HEK293 (cell line): ENCODE measurements around the gene STARD8.

Experiments used
- CTCF ChIA-PET: fragments of 350-600 bp; formaldehyde crosslinking; extraction: SDS; loops from one replicate; lab custom pipeline; 2021; ENCODE audit warnings: antibody characterized with exemption; lab: Yijun Ruan, JAX
- POLR2A ChIA-PET: fragments of 300-600 bp; formaldehyde crosslinking; extraction: SDS; loops from one replicate; lab custom pipeline; 2020; ENCODE audit warnings: antibody characterized with exemption, inconsistent platforms; lab: Yijun Ruan, JAX
- H3K27ac ChIP-seq: fragments of 200-500 bp; sonication (Bioruptor generic); 2 replicates; pipeline ENCODE4 v1.5.1; 2014; ENCODE audit warnings: low read depth, low read length, control low read depth, inconsistent platforms; ENCODE audit errors: extremely low read depth
- H3K36me3 ChIP-seq, 2 experiments: fragments of 200-500 bp in 1 of 2; sonication (Bioruptor generic) in 1 of 2; 1 replicate in 1 of 2; 2 replicates in 1 of 2; pipeline ENCODE4 v1.5.1; 2014 to 2017; ENCODE audit warnings: inconsistent platforms in 2 of 2, low read length in 2 of 2; ENCODE audit not compliant: control insufficient read depth in 2 of 2, insufficient read depth in 1 of 2
- H3K4me1 ChIP-seq: fragments of 200-500 bp; sonication (Bioruptor generic); 2 replicates; pipeline ENCODE4 v1.5.1; 2014; ENCODE audit warnings: mild to moderate bottlenecking, low read length, inconsistent platforms; ENCODE audit not compliant: control insufficient read depth, insufficient read depth
- H3K4me3 ChIP-seq: 2 replicates; pipeline ENCODE4 v1.5.1; 2011; ENCODE audit warnings: low read depth, mild to moderate bottlenecking, control low read depth, low read length, moderate library complexity
- H3K9me3 ChIP-seq: fragments of 200-500 bp; sonication (Bioruptor generic); 2 replicates; pipeline ENCODE4 v1.5.1; 2014; ENCODE audit warnings: low read depth, low read length, inconsistent platforms; ENCODE audit not compliant: control insufficient read depth, insufficient read depth
- BCL6B ChIP-seq: fragments of 450-650 bp; formaldehyde crosslinking; IDR thresholded peaks from 2 replicates; pipeline ENCODE4 v1.5.1; 2017; ENCODE audit warnings: missing biosample characterization, missing genetic modification characterization
- FEZF1 ChIP-seq: fragments of 450-650 bp; formaldehyde crosslinking; IDR thresholded peaks from 2 replicates; pipeline ENCODE4 v1.5.1; 2016; ENCODE audit warnings: missing biosample characterization, missing genetic modification characterization
- KLF17 ChIP-seq: fragments of 450-650 bp; formaldehyde crosslinking; IDR thresholded peaks from 2 replicates; pipeline ENCODE4 v1.5.1; 2016; ENCODE audit warnings: missing biosample characterization, missing genetic modification characterization
- OVOL3 ChIP-seq: fragments of 450-650 bp; formaldehyde crosslinking; IDR thresholded peaks from 2 replicates; pipeline ENCODE4 v1.5.1; 2016; ENCODE audit warnings: missing biosample characterization, missing genetic modification characterization
- SP7 ChIP-seq: fragments of 450-650 bp; formaldehyde crosslinking; IDR thresholded peaks from 2 replicates; pipeline ENCODE4 v1.5.1; 2016; ENCODE audit warnings: missing biosample characterization, missing genetic modification characterization
- YY1 ChIP-seq: fragments of 450-650 bp; formaldehyde crosslinking; IDR thresholded peaks from 2 replicates; pipeline ENCODE4 v1.5.1; 2018; ENCODE audit warnings: missing biosample characterization, missing genetic modification characterization
- ZBTB17 ChIP-seq: fragments of 450-650 bp; formaldehyde crosslinking; IDR thresholded peaks from 2 replicates; pipeline ENCODE4 v1.5.1; 2016; ENCODE audit warnings: missing biosample characterization, missing genetic modification characterization
- ZBTB44 ChIP-seq: fragments of 450-650 bp; IDR thresholded peaks from 2 replicates; pipeline ENCODE4 v1.5.1; 2018; ENCODE audit warnings: missing biosample characterization, mild to moderate bottlenecking, missing genetic modification characterization
- ZBTB6 ChIP-seq: fragments of 450-650 bp; formaldehyde crosslinking; IDR thresholded peaks from 2 replicates; pipeline ENCODE4 v1.5.1; 2017; ENCODE audit warnings: missing biosample characterization, missing genetic modification characterization
- ZFP41 ChIP-seq: fragments of 450-650 bp; formaldehyde crosslinking; IDR thresholded peaks from 2 replicates; pipeline ENCODE4 v1.5.1; 2016; ENCODE audit warnings: missing biosample characterization, missing genetic modification characterization, borderline replicate concordance
- ZNF146 ChIP-seq: fragments of 450-650 bp; formaldehyde crosslinking; IDR thresholded peaks from 2 replicates; pipeline ENCODE4 v1.5.1; 2016; ENCODE audit warnings: missing biosample characterization, missing genetic modification characterization
- ZNF175 ChIP-seq: fragments of 450-650 bp; formaldehyde crosslinking; IDR thresholded peaks from 2 replicates; pipeline ENCODE4 v1.5.1; 2016; ENCODE audit warnings: missing biosample characterization, missing genetic modification characterization
- ZNF211 ChIP-seq: fragments of 450-650 bp; formaldehyde crosslinking; IDR thresholded peaks from 2 replicates; pipeline ENCODE4 v1.5.1; 2016; ENCODE audit warnings: low read depth, missing biosample characterization, missing genetic modification characterization
- ZNF266 ChIP-seq: fragments of 450-650 bp; formaldehyde crosslinking; IDR thresholded peaks from 2 replicates; pipeline ENCODE4 v1.5.1; 2016; ENCODE audit warnings: missing biosample characterization, missing genetic modification characterization, low read depth
- ZNF292 ChIP-seq: fragments of 450-650 bp; formaldehyde crosslinking; IDR thresholded peaks from 2 replicates; pipeline ENCODE4 v1.5.1; 2016; ENCODE audit warnings: low read depth, missing biosample characterization, missing genetic modification characterization, borderline replicate concordance
- ZNF366 ChIP-seq: fragments of 450-650 bp; formaldehyde crosslinking; conservative IDR thresholded peaks from 2 replicates; pipeline ENCODE4 v1.5.1; 2016; ENCODE audit warnings: missing biosample characterization, missing genetic modification characterization
- ZNF548 ChIP-seq: fragments of 450-650 bp; formaldehyde crosslinking; IDR thresholded peaks from 2 replicates; pipeline ENCODE4 v1.5.1; 2016; ENCODE audit warnings: missing biosample characterization, missing genetic modification characterization
- ZNF549 ChIP-seq: fragments of 450-650 bp; IDR thresholded peaks from 2 replicates; pipeline ENCODE4 v1.5.1; 2018; ENCODE audit warnings: missing biosample characterization, missing genetic modification characterization, mild to moderate bottlenecking, inconsistent platforms, moderate library complexity
- ZNF561 ChIP-seq: fragments of 450-650 bp; IDR thresholded peaks from 2 replicates; pipeline ENCODE4 v1.5.1; 2018; ENCODE audit warnings: missing biosample characterization, missing genetic modification characterization, borderline replicate concordance
- ZNF664 ChIP-seq: fragments of 450-650 bp; formaldehyde crosslinking; IDR thresholded peaks from 2 replicates; pipeline ENCODE4 v1.5.1; 2016; ENCODE audit warnings: missing biosample characterization, missing genetic modification characterization
- ZXDB ChIP-seq: fragments of 450-650 bp; formaldehyde crosslinking; IDR thresholded peaks from 2 replicates; pipeline ENCODE4 v1.5.1; 2016; ENCODE audit warnings: missing biosample characterization, missing genetic modification characterization
- TF ChIP-seq, protein P1 (sequence below): fragments of 450-650 bp; formaldehyde crosslinking; IDR thresholded peaks from 2 replicates; pipeline ENCODE4 v1.5.1; 2016; ENCODE audit warnings: missing biosample characterization, missing genetic modification characterization
- TF ChIP-seq, protein P2 (sequence below): fragments of 450-650 bp; formaldehyde crosslinking; IDR thresholded peaks from 2 replicates; pipeline ENCODE4 v1.5.1; 2016; ENCODE audit warnings: missing biosample characterization, missing genetic modification characterization

Gene STARD8

GRCh38 chrX:68731254-68731653, 83.8 kb downstream of the STARD8 start:
- POLR2A ChIA-PET, result no interaction called here
- Histone ChIP-seq H3K27ac (no peak overlapping the region), H3K9me3 (no peaks in the 10 kb centered on the region), H3K36me3 (no peaks in the 10 kb centered on the region), H3K4me1 (no peaks in the 10 kb centered on the region), H3K4me3 (no peak overlapping the region)
- peak; percentile 16; the same call in 1 of the 2 replicates for TF ChIP-seq ZBTB17 (tag by site-specific recombination)
- TF ChIP-seq, protein P1, sequence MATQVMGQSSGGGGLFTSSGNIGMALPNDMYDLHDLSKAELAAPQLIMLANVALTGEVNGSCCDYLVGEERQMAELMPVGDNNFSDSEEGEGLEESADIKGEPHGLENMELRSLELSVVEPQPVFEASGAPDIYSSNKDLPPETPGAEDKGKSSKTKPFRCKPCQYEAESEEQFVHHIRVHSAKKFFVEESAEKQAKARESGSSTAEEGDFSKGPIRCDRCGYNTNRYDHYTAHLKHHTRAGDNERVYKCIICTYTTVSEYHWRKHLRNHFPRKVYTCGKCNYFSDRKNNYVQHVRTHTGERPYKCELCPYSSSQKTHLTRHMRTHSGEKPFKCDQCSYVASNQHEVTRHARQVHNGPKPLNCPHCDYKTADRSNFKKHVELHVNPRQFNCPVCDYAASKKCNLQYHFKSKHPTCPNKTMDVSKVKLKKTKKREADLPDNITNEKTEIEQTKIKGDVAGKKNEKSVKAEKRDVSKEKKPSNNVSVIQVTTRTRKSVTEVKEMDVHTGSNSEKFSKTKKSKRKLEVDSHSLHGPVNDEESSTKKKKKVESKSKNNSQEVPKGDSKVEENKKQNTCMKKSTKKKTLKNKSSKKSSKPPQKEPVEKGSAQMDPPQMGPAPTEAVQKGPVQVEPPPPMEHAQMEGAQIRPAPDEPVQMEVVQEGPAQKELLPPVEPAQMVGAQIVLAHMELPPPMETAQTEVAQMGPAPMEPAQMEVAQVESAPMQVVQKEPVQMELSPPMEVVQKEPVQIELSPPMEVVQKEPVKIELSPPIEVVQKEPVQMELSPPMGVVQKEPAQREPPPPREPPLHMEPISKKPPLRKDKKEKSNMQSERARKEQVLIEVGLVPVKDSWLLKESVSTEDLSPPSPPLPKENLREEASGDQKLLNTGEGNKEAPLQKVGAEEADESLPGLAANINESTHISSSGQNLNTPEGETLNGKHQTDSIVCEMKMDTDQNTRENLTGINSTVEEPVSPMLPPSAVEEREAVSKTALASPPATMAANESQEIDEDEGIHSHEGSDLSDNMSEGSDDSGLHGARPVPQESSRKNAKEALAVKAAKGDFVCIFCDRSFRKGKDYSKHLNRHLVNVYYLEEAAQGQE (tag by site-specific recombination), result no peak
- CTCF ChIA-PET, result interaction anchor here (0.6 to 3.9 kb wide), 11 partner anchors 16 to 656 kb away, joined by 3 to 34 read pairs (median 4); no protein-coding TSS in a partner anchor

- ChIA-PET CTCF (interaction anchor here (0.5 to 3.9 kb wide), 39 partner anchors 10 to 1361 kb away, joined by 3 to 62 read pairs (median 4); no protein-coding TSS in a partner anchor), POLR2A (interaction anchor here (0.6 kb wide), 1 partner anchor 95 kb away, joined by 4 read pairs; no protein-coding TSS in a partner anchor)
- Histone ChIP-seq H3K27ac (no peak overlapping the region), H3K4me3 (no peak overlapping the region), H3K4me1 (no peaks in the 10 kb centered on the region), H3K9me3 (no peaks in the 10 kb centered on the region), H3K36me3 (no peaks in the 10 kb centered on the region)
- TF ChIP-seq ZNF561 (tag by site-specific recombination) (no peak), ZNF548 (tag by site-specific recombination) (no peak), ZNF175 (no peak), ZXDB (tag by site-specific recombination) (no peak), ZFP41 (no peak), FEZF1 (no peak), KLF17 (tag by site-specific recombination) (peak; percentile 42; the same call in 1 of the 2 replicates), ZNF266 (no peak), ZNF292 (tag by site-specific recombination) (no peak), SP7 (no peak), OVOL3 (tag by site-specific recombination) (no peak), YY1 (no peak), ZBTB44 (no peak), ZNF146 (no peak), ZNF664 (tag by site-specific recombination) (no peak), BCL6B (no peak), ZBTB6 (tag by site-specific recombination) (no peak), ZNF549 (no peak), ZNF366 (tag by site-specific recombination) (no peak), ZNF211 (tag by site-specific recombination) (no peak)
- TF ChIP-seq, protein P2, sequence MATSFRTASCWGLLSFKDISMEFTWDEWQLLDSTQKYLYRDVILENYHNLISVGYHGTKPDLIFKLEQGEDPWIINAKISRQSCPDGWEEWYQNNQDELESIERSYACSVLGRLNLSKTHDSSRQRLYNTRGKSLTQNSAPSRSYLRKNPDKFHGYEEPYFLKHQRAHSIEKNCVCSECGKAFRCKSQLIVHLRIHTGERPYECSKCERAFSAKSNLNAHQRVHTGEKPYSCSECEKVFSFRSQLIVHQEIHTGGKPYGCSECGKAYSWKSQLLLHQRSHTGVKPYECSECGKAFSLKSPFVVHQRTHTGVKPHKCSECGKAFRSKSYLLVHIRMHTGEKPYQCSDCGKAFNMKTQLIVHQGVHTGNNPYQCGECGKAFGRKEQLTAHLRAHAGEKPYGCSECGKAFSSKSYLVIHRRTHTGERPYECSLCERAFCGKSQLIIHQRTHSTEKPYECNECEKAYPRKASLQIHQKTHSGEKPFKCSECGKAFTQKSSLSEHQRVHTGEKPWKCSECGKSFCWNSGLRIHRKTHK (tag by site-specific recombination), result no peak
These were observed 85.5 kb downstream of the STARD8 start for GRCh38 chrX:68732906-68733493.
